GM12878 (cell line): ENCODE data around the gene PTMA. TPM values are rescaled to one million over a fixed set of nuclear protein-coding genes. Genes with fewer than 3 reads are reported as not detected.
A peak's percentile ranks its signal among the peaks of the same experiment; 100 is the strongest.

Source experiments
- ATAC-seq: fragments of 200-7000 bp; cut with Tn5 transposase; 3 replicates; pipeline ENCODE4 v1.9.1; 2020; ENCODE audit warnings: mild to moderate bottlenecking, moderate library complexity
- BruUV-seq: library from RNA; stranded (reverse); fragments of 400-500 nt; replicated peaks from 2 replicates; lab custom pipeline; 2021; lab: Mats Ljungman, UMichigan
- CTCF ChIA-PET: fragments of 300-600 bp; sonication (Branson Sonifier 250); formaldehyde crosslinking; extraction: SDS; loops from one replicate; lab custom pipeline; 2021; ENCODE audit warnings: inconsistent platforms; lab: Yijun Ruan, JAX
- POLR2A ChIA-PET: fragments of 350-600 bp; formaldehyde crosslinking; extraction: SDS; loops from one replicate; lab custom pipeline; 2021; ENCODE audit warnings: inconsistent platforms; lab: Charles Lee
- RAD21 ChIA-PET: fragments of 300-600 bp; sonication (Branson Sonifier 250); formaldehyde crosslinking; loops from one replicate; lab custom pipeline; 2023; ENCODE audit warnings: antibody characterized with exemption; ENCODE audit not compliant: unreplicated experiment; lab: Charles Lee
- SMC1A ChIA-PET: fragments of 300-600 bp; sonication (Branson Sonifier 250); formaldehyde crosslinking; loops from one replicate; lab custom pipeline; 2023; ENCODE audit not compliant: unreplicated experiment, uncharacterized antibody; lab: Charles Lee
- DNase-seq: peaks from one replicate; pipeline ENCODE4 v3.0.0-alpha.2; 2011; ENCODE audit warnings: low read depth, low spot score
- FAIRE-seq: peaks from 3 replicates; lab custom pipeline; 2011; peaks lifted over from hg19 to GRCh38; lab: Jason Lieb, UNC
- H2AFZ ChIP-seq: 2 replicates; pipeline ENCODE4 v1.6.0; 2011; ENCODE audit warnings: low read depth, low read length, control low read depth; ENCODE audit not compliant: control insufficient read depth
- H3K27ac ChIP-seq: 2 replicates; pipeline ENCODE4 v1.5.1; 2011; ENCODE audit warnings: control low read depth; ENCODE audit not compliant: control insufficient read depth, insufficient read depth
- H3K27me3 ChIP-seq, 2 experiments: replicated peaks in 1 of 2; 2 replicates each; pipeline versions ENCODE4 v1.6.0 to v1.6.1; 2011; ENCODE audit warnings: low read length in 1 of 2; ENCODE audit not compliant: control insufficient read depth in 2 of 2, insufficient read depth in 2 of 2
- H3K36me3 ChIP-seq, 2 experiments: 2 replicates each; pipeline ENCODE4 v1.5.1; 2011; ENCODE audit warnings: low read length in 1 of 2; ENCODE audit not compliant: control insufficient read depth in 2 of 2, insufficient read depth in 2 of 2
- H3K4me1 ChIP-seq: 2 replicates; pipeline ENCODE4 v1.6.1; 2011; ENCODE audit warnings: mild to moderate bottlenecking, low read length, moderate library complexity, mixed read lengths; ENCODE audit not compliant: control insufficient read depth, insufficient read depth
- H3K4me2 ChIP-seq: 2 replicates; pipeline ENCODE4 v1.6.0; 2011; ENCODE audit warnings: control low read depth; ENCODE audit not compliant: control insufficient read depth, insufficient read depth
- H3K4me3 ChIP-seq: fragments of 200-600 bp; sonication (generic); 2 replicates; pipeline ENCODE4 v1.5.1; 2016
- H3K79me2 ChIP-seq: 2 replicates; pipeline ENCODE4 v1.6.0; 2011; ENCODE audit warnings: low read length; ENCODE audit not compliant: control insufficient read depth, insufficient read depth
- H3K9ac ChIP-seq: 2 replicates; pipeline ENCODE4 v1.8.0; 2011; ENCODE audit warnings: low read length, control low read depth, mixed read lengths; ENCODE audit not compliant: control insufficient read depth, insufficient read depth
- H3K9me3 ChIP-seq: replicated peaks from 3 replicates; pipeline ENCODE4 v1.5.1; 2011; ENCODE audit warnings: mild to moderate bottlenecking, low read length; ENCODE audit not compliant: control insufficient read depth, insufficient read depth
- H4K20me1 ChIP-seq: 2 replicates; pipeline ENCODE4 v1.6.0; 2011; ENCODE audit not compliant: control insufficient read depth, insufficient read depth
- ASH2L ChIP-seq: fragments of 300-600, 200-600 bp; sonication (generic); IDR thresholded peaks from 2 replicates; pipeline ENCODE4 v1.6.1; 2017; ENCODE audit warnings: low read depth, mild to moderate bottlenecking, borderline replicate concordance
- CTCF ChIP-seq, 3 experiments: IDR thresholded peaks in 2 of 3; conservative IDR thresholded peaks in 1 of 3; 2 replicates each; pipeline ENCODE4 v1.5.1; 2011; ENCODE audit warnings: low read depth in 3 of 3, low read length in 3 of 3, mild to moderate bottlenecking in 3 of 3, control low read depth in 2 of 3, moderate library complexity in 2 of 3, inconsistent platforms in 1 of 3, mixed read lengths in 1 of 3; ENCODE audit not compliant: control insufficient read depth in 2 of 3, insufficient read depth in 1 of 3; ENCODE audit errors: extremely low read depth in 1 of 3
- ESRRA ChIP-seq: IDR thresholded peaks from 2 replicates; pipeline ENCODE4 v1.6.1; 2012; ENCODE audit warnings: mild to moderate bottlenecking, low read length, improper control_type of control experiment
- EZH2 ChIP-seq: IDR thresholded peaks from 2 replicates; pipeline ENCODE4 v1.6.1; 2012; ENCODE audit warnings: low read depth, mild to moderate bottlenecking, control low read depth, inconsistent platforms, low read length, borderline replicate concordance; ENCODE audit not compliant: control insufficient read depth
- HDAC6 ChIP-seq: fragments of 200-600 bp; sonication (generic); IDR thresholded peaks from one replicate; pipeline ENCODE4 v1.8.0; 2017; ENCODE audit warnings: antibody characterized with exemption; ENCODE audit not compliant: unreplicated experiment
- MEF2B ChIP-seq: fragments of 450-650 bp; IDR thresholded peaks from 2 replicates; pipeline ENCODE4 v1.6.1; 2018; ENCODE audit warnings: mild to moderate bottlenecking, moderate library complexity; ENCODE audit not compliant: partially characterized antibody, poor library complexity, severe bottlenecking
- MTA2 ChIP-seq: fragments of 450-650 bp; IDR thresholded peaks from 2 replicates; pipeline ENCODE4 v1.6.1; 2016; ENCODE audit warnings: low read depth, mild to moderate bottlenecking, moderate library complexity
- NFXL1 ChIP-seq: fragments of 450-650 bp; IDR thresholded peaks from 2 replicates; pipeline ENCODE4 v1.6.1; 2017; ENCODE audit warnings: antibody characterized with exemption, mild to moderate bottlenecking, borderline replicate concordance
- NFYA ChIP-seq: IDR thresholded peaks from 2 replicates; pipeline ENCODE4 v1.6.1; 2011; ENCODE audit warnings: low read depth, mild to moderate bottlenecking, low read length, improper control_type of control experiment, borderline replicate concordance
- RELA ChIP-seq: fragments of 450-650 bp; IDR thresholded peaks from 2 replicates; pipeline ENCODE4 v1.8.0; 2014; ENCODE audit warnings: borderline replicate concordance; ENCODE audit not compliant: partially characterized antibody
- TAF1 ChIP-seq: IDR thresholded peaks from 2 replicates; pipeline ENCODE4 v1.6.1; 2011; ENCODE audit warnings: mild to moderate bottlenecking, low read depth, low read length, borderline replicate concordance
- USF1 ChIP-seq: IDR thresholded peaks from 2 replicates; pipeline ENCODE4 v1.6.1; 2011; ENCODE audit warnings: borderline replicate concordance, low read depth, mild to moderate bottlenecking, moderate library complexity, mixed read lengths, low read length; ENCODE audit not compliant: insufficient read depth; ENCODE audit errors: extremely low read length
- WRNIP1 ChIP-seq: IDR thresholded peaks from 2 replicates; pipeline ENCODE4 v1.6.1; 2011; ENCODE audit warnings: low read depth, low read length, improper control_type of control experiment, borderline replicate concordance
- ZZZ3 ChIP-seq: IDR thresholded peaks from 2 replicates; pipeline ENCODE4 v1.6.1; 2011; ENCODE audit warnings: low read depth; ENCODE audit not compliant: control insufficient read depth, insufficient read length
- WGBS: methylation state at CpG from one replicate; pipeline ENCODE4 v1.1.6; 2016; ENCODE audit warnings: low lambda C conversion rate; ENCODE audit not compliant: insufficient replicate concordance, insufficient coverage; ENCODE audit errors: missing lambda C conversion rate; 5-methylcytosine and 5-hydroxymethylcytosine counted together
- in situ Hi-C: fragments of 300-500 bp; cut with MboI; formaldehyde crosslinking; loops from 9 replicates; pipeline ENCODE4 v1.14.3; 2018; ENCODE audit warnings: mixed read lengths
- intact Hi-C: fragments of 100-400 bp; cut with micrococcal nuclease; formaldehyde crosslinking; loops from one replicate; pipeline ENCODE4 v1.14.2; 2022; ENCODE audit not compliant: unreplicated experiment
- polyA plus RNA-seq, 11 experiments: library from polyadenylated mRNA; depleted of rRNA in 4 of 11; unstranded in 6 of 11; stranded (reverse) in 5 of 11; fragments of >200 nt; fragmentation: Nextera tagmentation in 4 of 11; fragmentation: Illumina TruSeq in 1 of 11; extraction: Ambion mirVana in 4 of 11; extraction: Trizol in 1 of 11; gene quantifications; 1 replicate in 1 of 11; 2 replicates in 10 of 11; pipeline versions ENCODE4 v1.2.1 to v1.2.3, GENCODE V29; 2011 to 2016; ENCODE audit warnings: inconsistent platforms in 2 of 11, missing spikeins in 2 of 11, low read depth in 1 of 11
- total RNA-seq, 4 experiments: library from RNA; depleted of rRNA in 3 of 4; stranded (reverse); fragments of >200 nt in 3 of 4; fragmentation: Illumina TruSeq in 1 of 4; extraction: Trizol in 1 of 4; gene quantifications; 2 replicates each; pipeline versions ENCODE4 v1.2.1 to v1.2.3, GENCODE V29; 2013 to 2021
- TF ChIP-seq, protein P1 (sequence below): IDR thresholded peaks from 2 replicates; pipeline ENCODE4 v1.6.1; 2011; ENCODE audit warnings: mild to moderate bottlenecking, low read depth, low read length, moderate library complexity; ENCODE audit not compliant: insufficient replicate concordance

Gene PTMA
- total and polyA plus RNA-seq, 10 of the 15 experiments (the other 5 are each of a cell fraction or from before 2014, with no cell fraction given): 1,144 to 5,018 (median 3,464) TPM

- ChIA-PET RAD21 (interaction anchor here (0.9 to 5.2 kb wide), 8 partner anchors 12 to 96 kb away, joined by 3 to 38 read pairs (median 10); no protein-coding TSS in a partner anchor), CTCF (interaction anchor here (0.6 to 10.5 kb wide), 7 partner anchors 16 to 97 kb away, joined by 3 to 164 read pairs (median 6); no protein-coding TSS in a partner anchor), POLR2A (interaction anchor here (0.8 to 4.4 kb wide), 14 partner anchors 8 to 245 kb away, joined by 3 to 78 read pairs (median 4); partner anchors contain the start of gene NCL), SMC1A (interaction anchor here (1.0 to 16.5 kb wide), 3 partner anchors 33 to 96 kb away, joined by 3 to 343 read pairs (median 10); no protein-coding TSS in a partner anchor)
- Histone ChIP-seq H3K9me3 (no peaks in the 10 kb centered on the region), H3K79me2 (peaks cover 71% of the 10 kb centered on the region), H3K36me3 (peaks cover 8 to 16% of the 10 kb centered on the region in 2 experiments), H3K27me3 (no peaks in the 10 kb centered on the region), H3K4me3 (peak overlapping the region; percentile 86), H4K20me1 (peaks cover 15% of the 10 kb centered on the region), H2AFZ (no peak overlapping the region), H3K4me1 (peaks cover 24% of the 10 kb centered on the region), H3K9ac (peak overlapping the region; percentile 99), H3K4me2 (no peak overlapping the region; the same call in 1 of the 2 replicates), H3K27ac (peak overlapping the region; percentile 91)
- peak; percentile 0; the same call in 2 of the 3 replicates for ATAC-seq
- no peak for FAIRE-seq
- DNase-seq: no peak
- in situ Hi-C loops: no loop called here
- 1% methylated on average over 117 of the region's 118 CpGs for WGBS
- intact Hi-C loops: loop anchor here (1.0 kb wide), 2 partner anchors 72 to 96 kb away; partner anchors contain the start of gene PDE6D
- TSS peak; percentile 49 for BruUV-seq
- TF ChIP-seq MEF2B: no peak
- no peak for TF ChIP-seq NFYA
- TF ChIP-seq, protein P1, sequence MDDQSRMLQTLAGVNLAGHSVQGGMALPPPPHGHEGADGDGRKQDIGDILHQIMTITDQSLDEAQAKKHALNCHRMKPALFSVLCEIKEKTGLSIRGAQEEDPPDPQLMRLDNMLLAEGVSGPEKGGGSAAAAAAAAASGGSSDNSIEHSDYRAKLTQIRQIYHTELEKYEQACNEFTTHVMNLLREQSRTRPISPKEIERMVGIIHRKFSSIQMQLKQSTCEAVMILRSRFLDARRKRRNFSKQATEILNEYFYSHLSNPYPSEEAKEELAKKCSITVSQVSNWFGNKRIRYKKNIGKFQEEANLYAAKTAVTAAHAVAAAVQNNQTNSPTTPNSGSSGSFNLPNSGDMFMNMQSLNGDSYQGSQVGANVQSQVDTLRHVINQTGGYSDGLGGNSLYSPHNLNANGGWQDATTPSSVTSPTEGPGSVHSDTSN: no peak
- no peak for TF ChIP-seq WRNIP1
- TF ChIP-seq CTCF (IDR thresholded peaks at IDR 0.05 in 2 of 3, conservative IDR thresholded peaks at IDR 0.05 in 1 of 3; ENCODE audit: control insufficient read depth in 2 of 3, extremely low read depth in 1 of 3, insufficient read depth in 1 of 3, low read depth in 3 of 3, low read length in 3 of 3): peak; percentile 17 to 32 (median 18); a peak in 4 of 6 replicates
- TF ChIP-seq RELA: no peak
- no peak for TF ChIP-seq MTA2
- TF ChIP-seq USF1: no peak
- TF ChIP-seq TAF1: peak; percentile 36; the same call in 1 of the 2 replicates
- TF ChIP-seq ZZZ3: no peak
- TF ChIP-seq NFXL1: no peak
- no peak for TF ChIP-seq ASH2L
- TF ChIP-seq EZH2: no peak
- TF ChIP-seq ESRRA: no peak
- TF ChIP-seq HDAC6: peak; percentile 92
Observed at GRCh38 chr2:231708773-231709635, 679 bp downstream of the PTMA start.
